Measurements from ENCODE around the gene SHB.

Gene SHB

GRCh38 chr9:38003946-38004808 lies 64.8 kb downstream of the SHB start:
- no peak for DNase-seq

GRCh38 chr9:38003230-38003629 lies 65.8 kb downstream of the SHB start:
- DNase-seq: no peak

- no peak for DNase-seq
These were observed 67.6 kb downstream of the SHB start for GRCh38 chr9:38001430-38001829.

- DNase-seq: no peak
These were observed 68.3 kb downstream of the SHB start for GRCh38 chr9:38000735-38001134.

- DNase-seq: no peak
These were observed 68.7 kb downstream of the SHB start for GRCh38 chr9:38000332-38000731.

GRCh38 chr9:37999588-38000189 lies 69.3 kb downstream of the SHB start:
- DNase-seq: peak; percentile 73

GRCh38 chr9:37998881-37999587 lies 70.0 kb downstream of the SHB start:
- DNase-seq: no peak

- DNase-seq: peak; percentile 51
These were observed 71.2 kb downstream of the SHB start for GRCh38 chr9:37997636-37998374.

GRCh38 chr9:37996819-37997217 lies 72.2 kb downstream of the SHB start:
- DNase-seq: no peak

- DNase-seq: peak; percentile 37
These were observed 72.8 kb downstream of the SHB start for GRCh38 chr9:37995961-37996818.

- DNase-seq: no peak
These were observed 73.7 kb downstream of the SHB start for GRCh38 chr9:37995348-37995737.

- peak; percentile 94 for DNase-seq
These were observed 74.2 kb downstream of the SHB start for GRCh38 chr9:37994639-37995347.

GRCh38 chr9:37992924-37993349 lies 76.1 kb downstream of the SHB start:
- peak; percentile 42 for DNase-seq

GRCh38 chr9:37990404-37991015 lies 78.5 kb downstream of the SHB start:
- peak; percentile 29 for DNase-seq

- no peak for DNase-seq
These were observed 79.3 kb downstream of the SHB start for GRCh38 chr9:37989701-37990100.

GRCh38 chr9:37988602-37989001 lies 80.4 kb downstream of the SHB start:
- DNase-seq: no peak

- no peak for DNase-seq
These were observed 81.0 kb downstream of the SHB start for GRCh38 chr9:37988041-37988440.

- no peak for DNase-seq
These were observed 81.5 kb downstream of the SHB start for GRCh38 chr9:37987467-37987981.

GRCh38 chr9:37986771-37987258 lies 82.2 kb downstream of the SHB start:
- DNase-seq: peak; percentile 27

GRCh38 chr9:37986001-37986400 lies 83.0 kb downstream of the SHB start:
- DNase-seq: no peak

Measured in midbrain (tissue), 1 donor.